Caki2 (cell line): ENCODE data around the gene VENTX. TPM values are rescaled to one million over a fixed set of nuclear protein-coding genes. Genes with fewer than 3 reads are reported as not detected.
"Not testable (repeated sequence)": the region's sequence is repeated elsewhere in the genome, so short reads cannot be mapped to it uniquely, and the experiment has no call there.

ENCODE experiments used
- DNase-seq: peaks from one replicate; pipeline ENCODE4 v3.0.0-alpha.2; 2015; ENCODE audit warnings: low read depth
- in situ Hi-C: cut with HindIII; loops from 2 replicates; pipeline ENCODE4 v1.10.0; 2016; ENCODE audit warnings: low sequenced_read_pairs, low pct_unique_long_range_greater_than_20kb, mixed read lengths
- total RNA-seq: library from RNA; depleted of rRNA; stranded (reverse); fragments of >200 nt; shearing (Covaris generic); gene quantifications from 2 replicates; pipeline ENCODE4 v1.2.3, GENCODE V29; 2014; ENCODE audit warnings: low replicate concordance

Gene VENTX
- total RNA-seq, 1 experiment from 2014 or later, result not detected

GRCh38 chr10:133229265-133230043 lies 8.2 kb upstream of the VENTX start:
- no peak for DNase-seq
- in situ Hi-C loops, result no loop called here

- DNase-seq, result no peak
- in situ Hi-C loops, result no loop called here
These were observed 7.7 kb upstream of the VENTX start, which contains the start of gene UTF1 for GRCh38 chr10:133230044-133230361. Gene UTF1, plus strand, starts transcription at chr10:133230217. Its CDS starts 72 bp downstream, at chr10:133230289.

GRCh38 chr10:133230387-133231195 lies 7.1 kb upstream of the VENTX start:
- no peak for DNase-seq
- in situ Hi-C loops, result no loop called here

- in situ Hi-C loops, result no loop called here
These were observed 6.3 kb upstream of the VENTX start for GRCh38 chr10:133231244-133231945.

DNA sequence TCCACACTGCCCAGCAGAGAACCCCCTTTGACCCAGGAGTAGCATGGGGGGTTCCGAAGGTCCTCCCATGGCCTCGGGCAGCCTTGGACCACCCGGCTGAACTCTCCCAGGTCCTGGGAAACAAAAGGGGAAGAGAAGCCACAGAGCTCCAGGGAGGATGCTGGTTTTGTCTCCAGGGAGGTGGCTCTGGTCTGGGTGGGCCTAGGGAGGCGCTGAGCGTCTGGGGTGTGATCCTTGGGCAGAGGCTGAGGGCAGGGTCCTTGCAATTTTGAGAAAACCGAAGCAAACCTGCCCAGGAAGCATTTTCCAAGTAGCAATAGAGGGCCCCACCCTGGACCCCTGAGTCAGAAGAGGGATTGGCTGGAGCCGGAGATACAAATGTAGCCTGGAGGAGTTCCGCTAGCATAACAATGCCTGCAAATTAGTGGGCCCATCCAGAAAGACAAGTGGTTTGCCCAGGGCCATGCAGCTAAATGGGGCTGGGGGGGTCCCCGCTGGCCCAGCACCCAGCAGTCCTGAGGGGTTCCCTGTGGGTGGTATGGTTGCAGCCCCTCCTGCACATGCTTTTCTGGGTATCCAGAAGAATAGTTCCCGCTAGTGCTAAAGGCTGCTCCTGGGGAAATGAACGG lies 5.6 kb upstream of the VENTX start:
- DNase-seq, result no peak
- in situ Hi-C loops, result no loop called here

More at GRCh38 chr10:133231244-133231945, 6.3 kb upstream of the VENTX start:
- no peak for DNase-seq

DNA sequence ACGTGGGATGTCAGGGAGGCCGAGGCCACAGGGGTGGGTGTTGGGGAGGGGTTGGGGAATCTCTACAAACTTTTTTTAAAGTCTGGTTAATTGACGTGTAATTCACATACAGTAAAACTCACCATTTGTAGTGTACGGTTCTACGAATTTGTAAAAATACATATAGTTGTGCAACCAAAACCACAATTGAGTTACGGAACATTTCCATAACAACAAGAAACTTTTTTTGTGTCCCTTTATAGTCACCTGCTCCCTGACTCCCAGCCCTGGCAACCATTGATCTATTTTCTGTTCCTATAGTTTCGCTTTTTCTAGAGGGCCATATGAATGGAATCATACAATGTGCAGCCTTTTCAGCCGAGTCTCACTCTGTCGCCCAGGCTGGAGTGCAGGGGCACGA lies 2.9 kb upstream of the VENTX start:
- DNase-seq, in situ Hi-C loops: not testable (repeated sequence)

DNA sequence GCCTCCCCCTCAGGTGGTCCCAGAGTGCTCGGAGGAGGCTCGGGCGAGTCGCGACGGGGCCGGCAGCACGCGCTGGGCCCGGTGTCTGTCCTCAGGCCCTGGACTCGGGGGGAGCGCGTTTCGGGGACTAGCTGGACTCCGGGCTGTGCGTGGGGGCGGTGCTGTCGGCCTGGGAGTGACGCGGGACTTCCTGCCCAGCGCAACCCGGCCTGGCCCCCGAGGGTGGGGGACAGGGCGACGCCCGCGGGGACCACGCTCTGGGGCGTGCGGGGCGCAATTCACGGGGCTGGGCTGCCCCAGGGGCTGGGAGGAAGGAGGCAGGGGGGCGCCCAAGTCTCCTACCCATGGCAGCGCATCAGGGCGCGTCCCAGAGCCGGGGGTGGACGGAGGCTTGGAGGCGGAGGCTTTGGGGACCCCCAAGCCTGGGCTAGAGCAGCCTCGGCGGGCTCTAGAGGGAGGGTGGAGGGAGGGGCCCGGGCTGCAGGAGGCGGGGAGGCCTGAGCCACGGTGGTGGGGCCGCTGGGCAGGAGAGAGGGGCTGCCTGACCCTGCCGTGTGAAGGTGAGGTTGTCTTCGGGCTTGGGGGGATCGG lies 2.3 kb upstream of the VENTX start:
- DNase-seq, result no peak
- in situ Hi-C loops, result no loop called here

- in situ Hi-C loops, result no loop called here
These were observed 1.7 kb upstream of the VENTX start for GRCh38 chr10:133235932-133236331.

GRCh38 chr10:133236401-133237240 lies 1.0 kb upstream of the VENTX start:
- in situ Hi-C loops, result no loop called here

More at GRCh38 chr10:133235932-133236331, 1.7 kb upstream of the VENTX start:
- no peak for DNase-seq

DNA sequence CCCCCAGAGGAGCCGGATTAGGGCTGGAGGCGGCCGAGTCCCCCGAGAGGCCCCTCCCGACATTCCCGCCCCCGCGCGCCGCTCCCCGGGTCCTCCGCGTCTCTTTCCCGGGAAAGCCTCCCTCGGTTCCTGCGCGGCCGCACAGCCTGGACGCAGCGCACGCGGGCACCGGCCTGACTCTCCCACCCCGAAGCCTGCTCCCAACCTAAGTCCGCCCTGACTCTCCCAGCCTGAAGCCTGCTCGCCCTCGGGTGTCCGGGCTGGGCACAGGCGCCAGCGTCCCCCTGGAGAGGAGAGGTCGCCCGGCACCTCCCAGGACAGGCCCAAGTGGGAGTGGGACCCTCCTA lies 441 bp upstream of the VENTX start:
- no peak for DNase-seq
- in situ Hi-C loops, result no loop called here

More at GRCh38 chr10:133236401-133237240, 1.0 kb upstream of the VENTX start:
- DNase-seq, result no peak

DNA sequence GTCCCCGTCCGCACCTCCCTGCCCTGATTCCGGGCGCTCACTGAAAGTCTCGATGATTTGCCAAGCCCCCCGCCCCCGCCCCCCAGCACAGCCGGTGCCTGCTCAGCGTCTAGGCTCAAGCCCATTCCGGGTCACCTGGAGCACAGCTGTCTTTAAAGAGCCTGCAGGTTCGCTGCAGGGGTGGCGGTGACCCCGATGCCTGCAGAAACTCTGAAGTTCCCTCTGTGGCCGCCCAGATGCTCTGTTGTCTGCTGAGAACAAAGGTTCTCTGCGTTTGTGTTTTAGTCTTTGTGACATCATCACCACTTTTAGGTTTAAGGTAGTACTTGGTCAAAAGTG lies 780 bp downstream of the VENTX start:
- in situ Hi-C loops, result no loop called here

GRCh38 chr10:133239990-133240389 lies 2.3 kb downstream of the VENTX start:
- in situ Hi-C loops, result no loop called here
- no peak for DNase-seq

More for the DNA sequence above, 780 bp downstream of the VENTX start:
- no peak for DNase-seq

DNA sequence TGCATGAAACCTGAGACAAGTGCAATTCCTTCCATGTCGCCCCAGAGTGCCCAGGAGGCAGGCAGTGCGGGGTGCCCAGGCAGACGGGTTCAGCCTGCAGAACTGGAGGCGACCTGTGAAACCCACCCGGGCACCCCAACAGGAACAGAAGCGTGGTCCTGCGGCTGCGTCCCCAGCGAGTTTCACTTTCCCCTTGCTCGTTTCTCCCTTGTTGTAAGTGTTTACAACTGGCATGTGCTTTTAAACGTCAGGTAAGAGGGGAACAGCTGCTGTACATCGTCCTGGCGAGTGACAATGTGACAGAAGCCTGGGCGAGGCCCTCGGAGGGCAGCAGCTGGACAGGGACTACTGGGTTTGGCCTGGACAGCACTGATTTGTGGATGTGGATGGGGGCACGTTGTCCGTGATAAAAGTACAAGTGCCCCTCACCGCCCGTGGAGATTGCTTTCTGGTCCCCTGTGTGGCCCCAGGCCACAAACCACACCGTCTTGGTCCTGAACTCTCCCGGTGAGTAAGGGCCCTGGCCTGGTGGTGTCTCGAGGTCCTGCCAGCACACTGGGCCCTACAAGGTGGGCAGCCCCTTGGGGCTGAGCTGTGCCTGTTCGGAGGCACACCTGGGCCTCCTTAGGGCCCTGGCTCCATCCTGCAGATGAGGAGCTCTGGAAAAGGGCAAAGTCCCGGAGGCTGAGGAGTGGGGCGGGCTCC lies 4.0 kb downstream of the VENTX start:
- in situ Hi-C loops, result no loop called here
- DNase-seq, result no peak

DNA sequence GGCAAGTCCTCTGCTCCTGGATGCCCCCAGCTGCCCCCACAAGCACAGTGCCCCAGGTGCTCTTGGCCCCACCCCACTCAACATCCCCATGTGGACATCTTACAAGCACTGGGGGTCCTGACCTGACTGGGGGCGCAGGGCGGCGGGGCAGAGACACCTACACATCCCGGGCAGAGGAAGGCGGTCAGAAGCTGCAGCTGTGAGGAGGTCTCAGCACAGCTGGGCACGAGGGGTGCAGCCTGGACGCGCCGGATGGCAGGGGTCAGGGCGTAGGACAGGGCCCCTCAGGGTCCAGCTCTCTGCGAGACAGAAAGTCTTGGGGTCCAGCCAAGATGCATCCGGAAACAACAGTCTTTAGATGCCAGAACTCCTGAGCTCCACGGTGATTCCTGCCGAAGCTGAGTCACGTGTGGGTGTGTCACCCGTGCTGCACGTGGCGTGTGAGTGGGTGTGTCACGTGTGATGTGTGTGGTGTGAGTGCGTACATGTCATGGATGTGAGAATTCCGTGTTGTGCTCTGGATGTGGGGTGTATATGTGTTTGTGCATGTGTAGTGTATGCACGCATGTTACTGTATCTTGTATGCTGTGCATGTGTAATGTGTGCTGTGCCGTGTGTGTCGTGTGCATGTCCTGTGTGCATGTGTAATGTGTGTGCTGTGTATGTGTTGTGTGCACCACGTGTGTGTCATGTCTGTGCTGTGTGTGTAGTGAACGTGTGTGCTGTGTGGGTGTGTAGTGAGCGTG lies 5.1 kb downstream of the VENTX start:
- in situ Hi-C loops, result no loop called here
- DNase-seq, result no peak

DNA sequence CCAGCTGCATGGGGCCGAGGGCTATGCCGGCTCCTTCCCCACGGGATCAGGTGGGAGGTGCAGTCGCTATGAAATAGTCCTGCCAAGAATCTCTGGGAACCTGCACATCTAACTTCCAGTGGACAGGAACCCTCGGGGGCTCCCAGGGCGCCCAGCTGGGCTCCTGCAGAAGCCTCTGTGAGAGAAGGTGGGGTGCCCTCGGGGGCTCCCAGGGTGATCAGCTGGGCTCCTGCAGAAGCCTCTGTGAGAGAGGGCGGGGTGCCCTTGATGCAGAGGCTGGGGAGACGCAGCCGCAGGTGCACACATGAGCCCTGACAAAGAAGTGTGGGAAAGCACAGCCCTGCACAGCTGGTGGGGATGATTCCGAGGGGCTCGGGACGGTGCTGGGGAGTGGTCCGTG lies 5.9 kb downstream of the VENTX start:
- in situ Hi-C loops, result no loop called here
- no peak for DNase-seq

- no peak for DNase-seq
- in situ Hi-C loops, result no loop called here
These were observed 8.0 kb downstream of the VENTX start for GRCh38 chr10:133245439-133246235.
